ENCODE data around the gene HAUS5.

HAUS5 gene

DNA sequence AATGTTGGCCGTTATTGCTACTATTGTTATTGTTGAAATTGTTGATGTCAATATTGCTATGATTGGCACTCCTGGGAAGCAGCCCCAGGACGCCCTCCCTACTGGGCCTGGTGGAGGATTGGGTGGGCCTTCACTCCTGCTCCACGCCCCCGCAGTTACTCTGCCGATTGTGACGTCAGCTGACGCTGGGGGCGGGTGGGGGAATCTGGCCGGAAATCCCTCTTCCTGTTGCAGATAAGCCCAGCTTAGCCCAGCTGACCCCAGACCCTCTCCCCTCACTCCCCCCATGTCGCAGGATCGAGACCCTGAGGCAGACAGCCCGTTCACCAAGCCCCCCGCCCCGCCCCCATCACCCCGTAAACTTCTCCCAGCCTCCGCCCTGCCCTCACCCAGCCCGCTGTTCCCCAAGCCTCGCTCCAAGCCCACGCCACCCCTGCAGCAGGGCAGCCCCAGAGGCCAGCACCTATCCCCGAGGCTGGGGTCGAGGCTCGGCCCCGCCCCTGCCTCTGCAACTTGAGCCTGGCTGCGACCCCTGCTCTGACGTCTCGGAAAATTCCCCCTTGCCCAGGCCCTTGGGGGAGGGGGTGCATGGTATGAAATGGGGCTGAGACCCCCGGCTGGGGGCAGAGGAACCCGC, 29.1 kb downstream of the HAUS5 start, which contains the start of gene ETV2:
TSS of gene ETV2 (plus strand) at position 231 of the 637 bp plus-strand sequence. CDS start 716 bp downstream, outside the sequence.
- Histone ChIP-seq H3K9me3 (ENCODE audit: severe bottlenecking) (no peaks in the 10 kb centered on the region), H3K36me3 (peaks cover 19% of the 10 kb centered on the region), H3K27ac (peak within 1 kb of the TSS; percentile 91; the same call in 1 of the 2 replicates), H3K4me3 (ENCODE audit: low read depth, low read length) (no peak within 1 kb of the TSS), H3K27me3 (ENCODE audit: insufficient read depth, low read depth, severe bottlenecking) (no peaks in the 10 kb centered on the region)
- DNase-seq, result peak; percentile 65
- TF ChIP-seq, protein P1, sequence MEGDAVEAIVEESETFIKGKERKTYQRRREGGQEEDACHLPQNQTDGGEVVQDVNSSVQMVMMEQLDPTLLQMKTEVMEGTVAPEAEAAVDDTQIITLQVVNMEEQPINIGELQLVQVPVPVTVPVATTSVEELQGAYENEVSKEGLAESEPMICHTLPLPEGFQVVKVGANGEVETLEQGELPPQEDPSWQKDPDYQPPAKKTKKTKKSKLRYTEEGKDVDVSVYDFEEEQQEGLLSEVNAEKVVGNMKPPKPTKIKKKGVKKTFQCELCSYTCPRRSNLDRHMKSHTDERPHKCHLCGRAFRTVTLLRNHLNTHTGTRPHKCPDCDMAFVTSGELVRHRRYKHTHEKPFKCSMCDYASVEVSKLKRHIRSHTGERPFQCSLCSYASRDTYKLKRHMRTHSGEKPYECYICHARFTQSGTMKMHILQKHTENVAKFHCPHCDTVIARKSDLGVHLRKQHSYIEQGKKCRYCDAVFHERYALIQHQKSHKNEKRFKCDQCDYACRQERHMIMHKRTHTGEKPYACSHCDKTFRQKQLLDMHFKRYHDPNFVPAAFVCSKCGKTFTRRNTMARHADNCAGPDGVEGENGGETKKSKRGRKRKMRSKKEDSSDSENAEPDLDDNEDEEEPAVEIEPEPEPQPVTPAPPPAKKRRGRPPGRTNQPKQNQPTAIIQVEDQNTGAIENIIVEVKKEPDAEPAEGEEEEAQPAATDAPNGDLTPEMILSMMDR (IDR thresholded peaks at IDR 0.05; ENCODE audit: low read depth, low read length), result no peak

DNA sequence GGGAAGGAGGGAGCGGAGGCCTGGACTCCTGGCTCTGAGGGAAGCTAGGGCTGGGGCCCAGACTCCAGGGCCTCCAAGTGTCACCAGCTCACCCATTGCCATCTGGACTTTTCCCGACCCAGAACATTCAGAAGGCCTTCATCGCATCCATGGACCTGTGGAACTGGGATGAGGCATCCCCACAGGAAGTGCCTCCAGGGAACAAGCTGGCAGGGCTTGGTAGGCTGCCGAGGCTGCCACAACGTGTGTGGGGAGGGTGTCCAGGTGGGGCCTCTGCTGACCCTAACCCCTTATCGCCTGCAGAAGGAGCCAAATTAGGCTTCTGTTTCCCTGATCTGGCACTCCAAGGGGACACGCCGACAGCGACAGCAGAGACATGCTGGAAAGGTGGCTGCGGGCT, 29.8 kb downstream of the HAUS5 start:
- peaks cover 12% of the 10 kb centered on the region for H3K36me3 ChIP-seq
- TF ChIP-seq, protein P1 (IDR thresholded peaks at IDR 0.05; ENCODE audit: low read depth, low read length), result no peak
- H3K27me3 ChIP-seq (ENCODE audit: insufficient read depth, low read depth, severe bottlenecking), result no peaks in the 10 kb centered on the region
- peak overlapping the region; percentile 91; the same call in 1 of the 2 replicates for H3K27ac ChIP-seq
- no peak overlapping the region for H3K4me3 ChIP-seq (ENCODE audit: low read depth, low read length)
- no peak for DNase-seq
- H3K9me3 ChIP-seq (ENCODE audit: severe bottlenecking), result no peaks in the 10 kb centered on the region

DNA sequence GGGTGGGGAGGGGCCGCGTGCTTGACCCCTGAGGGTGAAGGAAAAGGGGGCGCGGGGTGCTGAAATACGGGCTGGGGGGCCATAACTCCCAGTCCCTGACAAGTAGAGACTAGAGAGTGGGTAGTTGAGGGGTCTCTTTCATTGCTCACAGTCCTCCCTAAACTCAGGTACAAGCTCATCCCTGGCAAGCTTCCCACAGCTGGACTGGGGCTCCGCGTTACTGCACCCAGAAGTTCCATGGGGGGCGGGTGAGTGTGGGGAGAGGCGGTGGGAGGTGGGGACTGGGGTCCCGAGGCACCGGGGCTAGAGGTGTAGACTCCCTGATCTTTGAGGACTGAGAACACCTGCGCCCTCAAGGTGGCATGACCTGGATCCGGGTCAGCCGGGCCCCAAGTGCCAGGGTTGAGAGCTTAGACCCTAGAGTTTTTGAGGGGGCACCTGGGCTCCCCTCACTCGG, 30.3 kb downstream of the HAUS5 start:
- TF ChIP-seq, protein P1 (IDR thresholded peaks at IDR 0.05; ENCODE audit: low read depth, low read length), result no peak
- H3K4me3 ChIP-seq (ENCODE audit: low read depth, low read length), result peak overlapping the region; percentile 62
- no peaks in the 10 kb centered on the region for H3K27me3 ChIP-seq (ENCODE audit: insufficient read depth, low read depth, severe bottlenecking)
- peaks cover 7% of the 10 kb centered on the region for H3K36me3 ChIP-seq
- peak overlapping the region; percentile 91 for H3K27ac ChIP-seq
- H3K9me3 ChIP-seq (ENCODE audit: severe bottlenecking), result no peaks in the 10 kb centered on the region
- no peak for DNase-seq

DNA sequence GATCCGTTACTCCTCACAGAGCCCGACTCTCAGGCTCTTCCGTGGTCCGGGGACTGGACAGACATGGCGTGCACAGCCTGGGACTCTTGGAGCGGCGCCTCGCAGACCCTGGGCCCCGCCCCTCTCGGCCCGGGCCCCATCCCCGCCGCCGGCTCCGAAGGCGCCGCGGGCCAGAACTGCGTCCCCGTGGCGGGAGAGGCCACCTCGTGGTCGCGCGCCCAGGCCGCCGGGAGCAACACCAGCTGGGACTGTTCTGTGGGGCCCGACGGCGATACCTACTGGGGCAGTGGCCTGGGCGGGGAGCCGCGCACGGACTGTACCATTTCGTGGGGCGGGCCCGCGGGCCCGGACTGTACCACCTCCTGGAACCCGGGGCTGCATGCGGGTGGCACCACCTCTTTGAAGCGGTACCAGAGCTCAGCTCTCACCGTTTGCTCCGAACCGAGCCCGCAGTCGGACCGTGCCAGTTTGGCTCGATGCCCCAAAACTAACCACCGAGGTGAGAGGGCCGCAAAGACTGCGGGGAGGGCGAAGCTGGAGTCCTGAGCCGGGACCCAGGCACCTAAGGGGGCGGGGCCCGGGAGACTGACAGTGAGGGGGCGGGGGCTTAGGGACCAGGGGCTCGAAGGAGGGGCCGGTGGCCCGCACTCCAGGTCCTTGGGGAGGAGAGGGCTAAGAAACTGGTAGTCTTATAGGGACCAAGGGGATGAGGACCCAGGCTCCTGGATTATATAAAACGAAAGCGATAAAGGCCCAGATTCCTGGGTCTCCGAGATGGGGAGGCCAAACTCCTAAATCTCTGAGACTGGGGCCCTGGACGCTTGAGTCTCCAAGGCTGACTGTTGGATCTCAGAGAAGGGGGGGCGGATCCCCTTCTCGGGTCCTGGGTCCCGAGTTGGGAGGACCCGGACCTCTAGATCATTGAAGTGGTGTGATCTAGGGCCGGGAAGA, 31.0 kb downstream of the HAUS5 start:
- DNase-seq, result peak; percentile 92
- peaks cover under 1% of the 10 kb centered on the region; the same call in 1 of the 2 replicates for H3K36me3 ChIP-seq
- peak overlapping the region; percentile 62 for H3K4me3 ChIP-seq (ENCODE audit: low read depth, low read length)
- TF ChIP-seq, protein P1 (IDR thresholded peaks at IDR 0.05; ENCODE audit: low read depth, low read length), result no peak
- H3K27ac ChIP-seq, result peak overlapping the region; percentile 91
- no peaks in the 10 kb centered on the region for H3K9me3 ChIP-seq (ENCODE audit: severe bottlenecking)
- no peaks in the 10 kb centered on the region for H3K27me3 ChIP-seq (ENCODE audit: insufficient read depth, low read depth, severe bottlenecking)

DNA sequence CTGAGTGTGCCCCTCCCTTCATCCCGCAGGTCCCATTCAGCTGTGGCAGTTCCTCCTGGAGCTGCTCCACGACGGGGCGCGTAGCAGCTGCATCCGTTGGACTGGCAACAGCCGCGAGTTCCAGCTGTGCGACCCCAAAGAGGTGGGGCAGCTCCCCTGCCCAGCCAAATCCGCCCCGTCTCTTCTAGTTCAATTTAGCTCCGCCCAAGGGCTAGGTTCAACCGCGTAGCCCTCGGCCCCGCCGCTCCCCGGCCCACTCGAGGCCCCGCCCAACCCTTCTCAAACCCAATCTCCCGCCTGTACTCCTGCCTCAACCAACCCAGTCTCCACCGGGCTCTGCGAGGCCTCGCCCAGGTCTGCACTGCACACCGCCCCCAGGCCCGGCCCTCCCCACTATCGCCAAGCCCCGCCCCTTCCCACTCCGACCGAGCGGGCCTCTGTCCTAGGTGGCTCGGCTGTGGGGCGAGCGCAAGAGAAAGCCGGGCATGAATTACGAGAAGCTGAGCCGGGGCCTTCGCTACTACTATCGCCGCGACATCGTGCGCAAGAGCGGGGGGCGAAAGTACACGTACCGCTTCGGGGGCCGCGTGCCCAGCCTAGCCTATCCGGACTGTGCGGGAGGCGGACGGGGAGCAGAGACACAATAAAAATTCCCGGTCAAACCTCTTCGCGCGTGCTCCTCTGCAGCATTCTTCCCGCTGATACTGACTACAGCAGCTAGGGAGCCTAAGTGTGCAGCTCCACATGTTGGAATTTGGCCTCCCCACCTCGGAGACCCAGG, 31.9 kb downstream of the HAUS5 start:
- TF ChIP-seq, protein P1 (IDR thresholded peaks at IDR 0.05; ENCODE audit: low read depth, low read length), result no peak
- H3K4me3 ChIP-seq (ENCODE audit: low read depth, low read length), result peak overlapping the region; percentile 62
- H3K36me3 ChIP-seq, result no peaks in the 10 kb centered on the region
- peak; percentile 93 for DNase-seq
- no peaks in the 10 kb centered on the region for H3K9me3 ChIP-seq (ENCODE audit: severe bottlenecking)
- H3K27ac ChIP-seq, result peak overlapping the region; percentile 91
- no peaks in the 10 kb centered on the region for H3K27me3 ChIP-seq (ENCODE audit: insufficient read depth, low read depth, severe bottlenecking)
